ENCODE measurements around the gene LYSMD4.

The LYSMD4 gene

GRCh38 chr15:99738021-99738847 lies 5.0 kb upstream of the LYSMD4 start:
- H4K20me1 ChIP-seq (ENCODE audit: insufficient read depth, low read length): no peaks in the 10 kb centered on the region
- H3K9me3 ChIP-seq (ENCODE audit: low read length): no peaks in the 10 kb centered on the region
- H3K27me3 ChIP-seq (ENCODE audit: insufficient read depth, low read length): no peaks in the 10 kb centered on the region
- H3F3A ChIP-seq (ENCODE audit: insufficient read depth, low read length): no peaks in the 10 kb centered on the region
- TF ChIP-seq CTCF (IDR thresholded peaks at IDR 0.05; ENCODE audit: low read length) (no peak), EZH2 (IDR thresholded peaks at IDR 0.05; ENCODE audit: borderline replicate concordance, low read length) (no peak)
- H2AFZ ChIP-seq (ENCODE audit: low read length): no peak overlapping the region
- no peak overlapping the region for H3K27ac ChIP-seq (ENCODE audit: low read depth, low read length, poor library complexity, severe bottlenecking)
- H3K4me3 ChIP-seq (ENCODE audit: low read depth, low read length, poor library complexity, severe bottlenecking): no peak overlapping the region
- peaks cover 4% of the 10 kb centered on the region for H3K4me1 ChIP-seq (ENCODE audit: insufficient read depth, low read length, severe bottlenecking)
- no peaks in the 10 kb centered on the region for H3K79me2 ChIP-seq (ENCODE audit: insufficient read depth, low read length)
- no peak overlapping the region for H3K9ac ChIP-seq (ENCODE audit: low read length)
- no peak overlapping the region for H3K4me2 ChIP-seq (ENCODE audit: low read length)
- no peaks in the 10 kb centered on the region for H3K9me2 ChIP-seq (ENCODE audit: low read depth, low read length)
- no peaks in the 10 kb centered on the region for H3K36me3 ChIP-seq (ENCODE audit: insufficient read depth, low read length)

- H3K27me3 ChIP-seq (ENCODE audit: insufficient read depth, low read length): no peaks in the 10 kb centered on the region
- no peak overlapping the region for H2AFZ ChIP-seq (ENCODE audit: low read length)
- no peaks in the 10 kb centered on the region for H3K9me2 ChIP-seq (ENCODE audit: low read depth, low read length)
- H3K4me3 ChIP-seq (ENCODE audit: low read depth, low read length, poor library complexity, severe bottlenecking): no peak overlapping the region
- no peak for TF ChIP-seq EZH2 (IDR thresholded peaks at IDR 0.05; ENCODE audit: borderline replicate concordance, low read length)
- TF ChIP-seq CTCF (IDR thresholded peaks at IDR 0.05; ENCODE audit: low read length): no peak
- H4K20me1 ChIP-seq (ENCODE audit: insufficient read depth, low read length): no peaks in the 10 kb centered on the region
- no peak overlapping the region for H3K27ac ChIP-seq (ENCODE audit: low read depth, low read length, poor library complexity, severe bottlenecking)
- H3F3A ChIP-seq (ENCODE audit: insufficient read depth, low read length): no peaks in the 10 kb centered on the region
- H3K4me1 ChIP-seq (ENCODE audit: insufficient read depth, low read length, severe bottlenecking): peaks cover 12% of the 10 kb centered on the region
- no peak overlapping the region for H3K9ac ChIP-seq (ENCODE audit: low read length)
- no peaks in the 10 kb centered on the region for H3K79me2 ChIP-seq (ENCODE audit: insufficient read depth, low read length)
- H3K9me3 ChIP-seq (ENCODE audit: low read length): no peaks in the 10 kb centered on the region
- H3K4me2 ChIP-seq (ENCODE audit: low read length): no peak overlapping the region
- no peaks in the 10 kb centered on the region for H3K36me3 ChIP-seq (ENCODE audit: insufficient read depth, low read length)
Measured at GRCh38 chr15:99736702-99737101, 3.5 kb upstream of the LYSMD4 start.

- Histone ChIP-seq H3K4me2 (ENCODE audit: low read length) (no peak overlapping the region), H3K27ac (ENCODE audit: low read depth, low read length, poor library complexity, severe bottlenecking) (no peak overlapping the region), H3K79me2 (ENCODE audit: insufficient read depth, low read length) (no peaks in the 10 kb centered on the region), H3K36me3 (ENCODE audit: insufficient read depth, low read length) (no peaks in the 10 kb centered on the region), H3K9me2 (ENCODE audit: low read depth, low read length) (no peaks in the 10 kb centered on the region), H3K9ac (ENCODE audit: low read length) (no peak overlapping the region), H3F3A (ENCODE audit: insufficient read depth, low read length) (no peaks in the 10 kb centered on the region), H3K27me3 (ENCODE audit: insufficient read depth, low read length) (no peaks in the 10 kb centered on the region), H3K4me3 (ENCODE audit: low read depth, low read length, poor library complexity, severe bottlenecking) (no peak overlapping the region), H2AFZ (ENCODE audit: low read length) (no peak overlapping the region), H3K9me3 (ENCODE audit: low read length) (no peaks in the 10 kb centered on the region), H4K20me1 (ENCODE audit: insufficient read depth, low read length) (no peaks in the 10 kb centered on the region; the same call in 1 of the 2 replicates), H3K4me1 (ENCODE audit: insufficient read depth, low read length, severe bottlenecking) (peaks cover 12% of the 10 kb centered on the region)
- TF ChIP-seq CTCF (IDR thresholded peaks at IDR 0.05; ENCODE audit: low read length) (no peak), EZH2 (IDR thresholded peaks at IDR 0.05; ENCODE audit: borderline replicate concordance, low read length) (no peak)
Measured at GRCh38 chr15:99735868-99736267, 2.6 kb upstream of the LYSMD4 start.

Data from OCI-LY1 (cell line).